Measurements from ENCODE around the gene RAET1L. TPM values are rescaled to one million over a fixed set of nuclear protein-coding genes. Genes with fewer than 3 reads are reported as not detected.
"Not testable (repeated sequence)": the region's sequence is repeated elsewhere in the genome, so short reads cannot be mapped to it uniquely, and the experiment has no call there.

RAET1L gene
- total and polyA plus RNA-seq, 7 donors: 0.06 to 0.07 TPM; not detected in 5

DNA sequence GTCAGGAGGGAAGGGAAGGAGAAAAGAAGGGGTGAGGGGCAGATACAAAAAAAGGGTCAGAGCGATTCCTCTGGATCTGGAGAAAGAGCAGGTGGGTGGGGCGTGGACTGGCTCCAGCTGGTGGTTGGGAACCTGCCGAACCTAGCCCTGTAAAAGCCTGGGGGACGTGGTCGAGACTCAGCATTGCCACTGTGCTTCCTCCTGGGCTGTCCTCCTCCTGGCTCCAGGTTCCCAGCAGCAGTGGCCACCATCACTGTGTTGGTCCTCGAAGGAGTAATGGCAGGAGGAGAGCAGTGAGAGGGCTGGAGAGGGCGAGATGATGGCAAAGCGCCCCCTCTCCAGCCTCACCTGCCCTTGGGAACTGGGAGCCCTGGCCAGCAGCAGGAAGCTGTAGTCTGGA is 3.5 kb upstream of the RAET1L start:
- Histone ChIP-seq H3K27me3 (ENCODE audit: insufficient read depth in 3 of 3, low read length in 2 of 3) (peaks cover 0 to 28% (median 4%) of the 10 kb centered on the region in 3 donors), H3K4me1 (peaks cover 12% of the 10 kb centered on the region), H3K9me3 (no peaks in the 10 kb centered on the region), H3K36me3 (ENCODE audit: insufficient read depth in 1 of 2, low read depth in 1 of 2) (no peaks in the 10 kb centered on the region), H3K4me3 (no peak overlapping the region), H3K27ac (no peak overlapping the region)
- TF ChIP-seq, protein P1, sequence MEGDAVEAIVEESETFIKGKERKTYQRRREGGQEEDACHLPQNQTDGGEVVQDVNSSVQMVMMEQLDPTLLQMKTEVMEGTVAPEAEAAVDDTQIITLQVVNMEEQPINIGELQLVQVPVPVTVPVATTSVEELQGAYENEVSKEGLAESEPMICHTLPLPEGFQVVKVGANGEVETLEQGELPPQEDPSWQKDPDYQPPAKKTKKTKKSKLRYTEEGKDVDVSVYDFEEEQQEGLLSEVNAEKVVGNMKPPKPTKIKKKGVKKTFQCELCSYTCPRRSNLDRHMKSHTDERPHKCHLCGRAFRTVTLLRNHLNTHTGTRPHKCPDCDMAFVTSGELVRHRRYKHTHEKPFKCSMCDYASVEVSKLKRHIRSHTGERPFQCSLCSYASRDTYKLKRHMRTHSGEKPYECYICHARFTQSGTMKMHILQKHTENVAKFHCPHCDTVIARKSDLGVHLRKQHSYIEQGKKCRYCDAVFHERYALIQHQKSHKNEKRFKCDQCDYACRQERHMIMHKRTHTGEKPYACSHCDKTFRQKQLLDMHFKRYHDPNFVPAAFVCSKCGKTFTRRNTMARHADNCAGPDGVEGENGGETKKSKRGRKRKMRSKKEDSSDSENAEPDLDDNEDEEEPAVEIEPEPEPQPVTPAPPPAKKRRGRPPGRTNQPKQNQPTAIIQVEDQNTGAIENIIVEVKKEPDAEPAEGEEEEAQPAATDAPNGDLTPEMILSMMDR (IDR thresholded peaks at IDR 0.05): no peak
- 70 to 75% (median 73%) methylated on average over 8 of the region's 8 CpGs for WGBS, 3 donors
- ATAC-seq (no peak), DNase-seq (no peak)
- intact Hi-C loops (cut with DNase I): no loop called here

DNA sequence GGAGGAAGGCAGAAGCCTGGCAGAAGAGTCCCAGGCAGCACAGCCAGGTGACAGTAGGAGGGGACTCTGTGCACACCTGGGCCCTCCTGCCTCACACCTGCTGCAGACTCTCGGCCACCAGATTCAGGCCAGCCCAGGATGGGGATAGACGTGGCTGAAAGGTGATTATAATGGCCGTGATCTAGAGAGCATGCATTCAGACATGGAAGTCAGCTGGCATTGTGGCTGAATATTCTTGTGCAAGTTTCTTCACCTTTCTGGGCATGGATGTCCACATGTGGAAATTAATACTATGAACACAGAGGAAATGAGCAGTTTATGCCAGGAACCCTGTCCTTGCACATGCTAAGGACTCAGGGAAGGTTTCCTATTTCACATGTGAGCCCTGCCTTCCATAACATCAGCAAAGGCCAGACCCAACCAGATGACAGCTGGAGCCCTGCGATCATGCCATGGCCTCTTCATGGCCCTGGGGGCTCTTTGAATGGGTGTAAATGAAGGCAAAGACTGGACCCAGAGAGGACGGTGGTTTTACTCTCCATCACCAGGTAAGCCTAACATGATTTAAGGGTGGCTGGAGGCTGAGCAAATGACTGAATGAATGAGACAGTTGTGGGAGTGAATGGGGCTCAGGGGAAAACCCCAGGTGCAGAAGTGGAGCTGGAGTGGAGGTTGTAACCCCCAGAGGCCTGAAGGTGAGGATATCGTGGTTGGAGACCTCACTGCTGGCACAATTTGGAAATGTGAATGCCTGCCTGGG is 2.7 kb upstream of the RAET1L start:
- peaks cover 0 to 28% (median 4%) of the 10 kb centered on the region in 3 donors for H3K27me3 ChIP-seq (ENCODE audit: insufficient read depth in 3 of 3, low read length in 2 of 3)
- 74 to 81% (median 80%) methylated on average over 6 of the region's 6 CpGs for WGBS, 3 donors
- ATAC-seq (no peak), DNase-seq (no peak)
- H3K4me1 ChIP-seq: peaks cover 12% of the 10 kb centered on the region
- TF ChIP-seq, protein P1 (IDR thresholded peaks at IDR 0.05): no peak
- no peak overlapping the region for H3K27ac ChIP-seq
- H3K36me3 ChIP-seq (ENCODE audit: insufficient read depth in 1 of 2, low read depth in 1 of 2): no peaks in the 10 kb centered on the region
- H3K9me3 ChIP-seq: no peaks in the 10 kb centered on the region
- intact Hi-C loops (cut with DNase I): no loop called here
- no peak overlapping the region for H3K4me3 ChIP-seq

DNA sequence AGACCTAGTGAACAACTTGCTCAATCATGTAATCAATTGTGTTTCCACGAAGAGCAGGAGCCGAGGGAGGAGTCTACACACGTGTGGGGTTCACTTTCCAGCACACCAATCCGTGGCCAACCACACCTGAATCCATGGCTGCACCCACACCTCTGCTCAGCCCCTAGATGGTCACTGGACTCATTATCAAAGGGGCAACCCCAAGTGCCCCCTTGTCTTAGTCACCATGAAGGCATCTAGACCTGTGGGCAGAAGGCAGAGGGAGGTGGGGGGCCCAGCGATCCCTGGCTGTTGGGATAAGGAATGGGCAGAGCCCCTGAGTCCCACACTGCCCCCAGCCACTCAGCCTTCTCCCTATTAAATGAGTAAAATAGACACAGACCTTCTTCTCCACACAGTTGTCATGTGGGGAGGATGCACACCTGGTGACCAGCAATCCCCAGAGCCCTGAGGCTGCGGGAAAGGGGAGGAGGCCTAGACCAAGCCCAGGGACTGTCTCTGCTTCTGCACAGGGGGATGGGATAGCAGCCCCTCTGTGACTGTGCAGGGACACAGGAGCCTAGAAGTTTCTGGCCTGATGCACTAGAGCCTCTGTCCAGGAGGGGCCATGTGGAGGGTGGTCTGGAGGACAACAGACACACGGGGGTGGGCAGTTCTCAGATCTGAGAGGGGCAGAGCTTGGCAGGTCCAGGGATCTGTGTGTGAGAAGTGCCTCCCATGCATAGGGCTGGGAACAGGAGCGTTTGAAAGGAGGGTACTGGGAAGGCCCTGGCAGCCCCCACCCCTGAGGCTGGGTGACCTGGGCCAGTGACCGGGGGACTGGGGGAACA is 1.9 kb upstream of the RAET1L start:
- Histone ChIP-seq H3K9me3 (no peaks in the 10 kb centered on the region), H3K4me3 (no peak overlapping the region), H3K27me3 (ENCODE audit: insufficient read depth in 3 of 3, low read length in 2 of 3) (peaks cover 0 to 28% (median 4%) of the 10 kb centered on the region in 3 donors), H3K4me1 (peaks cover 12% of the 10 kb centered on the region), H3K27ac (no peak overlapping the region), H3K36me3 (ENCODE audit: insufficient read depth in 1 of 2, low read depth in 1 of 2) (no peaks in the 10 kb centered on the region)
- WGBS, 3 donors: 88 to 91% (median 90%) methylated on average over 9 of the region's 9 CpGs
- no peak for ATAC-seq
- TF ChIP-seq, protein P1 (IDR thresholded peaks at IDR 0.05): no peak
- intact Hi-C loops (cut with DNase I): no loop called here
- no peak for DNase-seq

DNA sequence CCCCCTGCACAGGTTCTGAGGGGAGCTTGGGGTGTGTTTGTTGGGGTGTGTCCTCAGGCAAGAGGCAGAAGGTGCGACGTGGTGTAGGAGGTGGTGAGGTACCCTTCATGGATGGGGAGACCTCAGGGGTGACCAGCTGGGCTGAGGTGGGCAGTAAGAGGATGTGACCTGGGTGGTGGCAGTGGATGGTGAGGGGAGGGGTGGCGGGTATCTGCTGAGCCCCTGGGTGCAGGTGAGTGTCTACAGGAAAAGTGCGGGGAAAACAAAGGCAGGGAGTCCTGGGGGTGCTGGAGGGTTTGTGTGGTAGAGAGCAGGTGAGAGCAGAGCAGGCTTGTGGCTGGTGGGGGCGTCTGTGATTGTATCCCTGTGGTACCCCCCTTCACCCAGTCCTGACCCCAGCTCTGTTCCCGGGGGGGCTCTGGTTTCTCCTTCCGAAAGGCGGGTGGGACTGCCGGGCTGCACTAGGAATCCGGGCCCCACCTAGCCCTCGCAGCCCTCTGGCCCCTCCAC is 631 bp downstream of the RAET1L start:
- intact Hi-C loops (cut with DNase I): no loop called here
- Histone ChIP-seq H3K4me3 (no peak overlapping the region), H3K27me3 (ENCODE audit: insufficient read depth in 3 of 3, low read length in 2 of 3) (peaks cover 0 to 28% (median 4%) of the 10 kb centered on the region in 3 donors), H3K4me1 (peaks cover 12% of the 10 kb centered on the region), H3K36me3 (ENCODE audit: insufficient read depth in 1 of 2, low read depth in 1 of 2) (no peaks in the 10 kb centered on the region), H3K9me3 (no peaks in the 10 kb centered on the region), H3K27ac (no peak overlapping the region)
- no peak for ATAC-seq
- 39 to 56% (median 44%) methylated on average over 8 to 11 of the region's 11 CpGs for WGBS, 3 donors
- TF ChIP-seq, protein P1 (IDR thresholded peaks at IDR 0.05): no peak
- DNase-seq: no peak

DNA sequence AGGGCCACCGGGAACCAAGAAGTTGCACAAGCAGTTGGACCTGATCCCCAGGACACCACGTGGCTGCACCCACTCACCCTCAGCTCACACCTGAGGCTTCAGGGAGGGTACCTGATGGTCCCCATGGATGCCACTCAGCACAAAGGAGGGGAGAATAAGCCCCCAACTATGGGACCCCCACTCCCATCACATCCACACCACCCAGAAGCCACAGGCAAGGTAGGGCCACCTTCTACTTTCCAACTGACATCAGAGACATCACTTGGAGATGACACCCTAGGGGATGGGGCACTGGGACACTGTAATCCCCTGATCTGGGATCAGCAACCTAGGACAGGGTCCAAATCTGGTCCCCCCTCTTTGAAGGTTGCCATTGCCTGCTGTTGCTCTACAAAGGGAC is 1.3 kb downstream of the RAET1L start:
- intact Hi-C loops (cut with DNase I); H3K27ac ChIP-seq; H3K36me3 ChIP-seq (ENCODE audit: insufficient read depth in 1 of 2, low read depth in 1 of 2); H3K9me3 ChIP-seq; H3K4me3 ChIP-seq; DNase-seq; ATAC-seq: not testable (repeated sequence)
- H3K27me3 ChIP-seq (ENCODE audit: insufficient read depth in 3 of 3, low read length in 2 of 3): peaks cover 0 to 32% (median 4%) of the 10 kb centered on the region in 3 donors
- H3K4me1 ChIP-seq: peaks cover 12% of the 10 kb centered on the region
- 65 to 88% (median 80%) methylated on average over 2 of the region's 2 CpGs for WGBS, 3 donors

DNA sequence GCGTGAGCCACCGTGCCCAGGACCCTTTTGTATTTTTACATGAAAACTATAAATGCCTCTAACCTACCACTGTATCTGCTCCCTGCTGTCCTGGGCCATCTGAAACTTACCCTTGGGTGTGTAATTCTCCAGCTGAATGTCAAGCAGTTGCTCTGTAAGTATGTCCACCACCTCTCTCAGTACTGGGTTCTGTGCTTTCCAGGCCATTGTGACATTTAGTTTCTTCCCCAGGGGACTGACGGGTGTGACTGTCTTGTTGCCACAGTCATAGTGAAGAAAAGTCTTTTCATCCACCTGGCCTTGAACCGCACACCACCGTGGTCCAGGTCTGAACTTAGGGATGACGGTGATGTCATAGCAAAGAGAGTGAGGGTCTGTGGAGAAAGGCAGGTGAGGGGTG is 3.5 kb downstream of the RAET1L start:
- DNase-seq; H3K9me3 ChIP-seq; intact Hi-C loops (cut with DNase I); H3K36me3 ChIP-seq (ENCODE audit: insufficient read depth in 1 of 2, low read depth in 1 of 2); H3K4me3 ChIP-seq; H3K27ac ChIP-seq; ATAC-seq: not testable (repeated sequence)
- H3K27me3 ChIP-seq (ENCODE audit: insufficient read depth in 3 of 3, low read length in 2 of 3): peaks cover 0 to 48% (median 4%) of the 10 kb centered on the region in 3 donors
- 93 to 100% (median 94%) methylated on average over 2 to 3 of the region's 6 CpGs for WGBS, 3 donors
- peaks cover 12% of the 10 kb centered on the region for H3K4me1 ChIP-seq
